NB4 (cell line): ENCODE measurements around the gene BATF3.

Source experiments
- MYC ChIP-seq: IDR thresholded peaks from 2 replicates; pipeline ENCODE4 v1.6.1; 2011; ENCODE audit warnings: low read depth, low read length
- POLR2A ChIP-seq: IDR thresholded peaks from 2 replicates; pipeline ENCODE4 v1.6.1; 2011; ENCODE audit warnings: mild to moderate bottlenecking; ENCODE audit not compliant: insufficient read length; ENCODE audit errors: extremely low read depth
- TF ChIP-seq, protein P1 (sequence below): IDR thresholded peaks from one replicate; pipeline ENCODE4 v1.5.1; 2012; ENCODE audit warnings: low read depth, low read length

DNA sequence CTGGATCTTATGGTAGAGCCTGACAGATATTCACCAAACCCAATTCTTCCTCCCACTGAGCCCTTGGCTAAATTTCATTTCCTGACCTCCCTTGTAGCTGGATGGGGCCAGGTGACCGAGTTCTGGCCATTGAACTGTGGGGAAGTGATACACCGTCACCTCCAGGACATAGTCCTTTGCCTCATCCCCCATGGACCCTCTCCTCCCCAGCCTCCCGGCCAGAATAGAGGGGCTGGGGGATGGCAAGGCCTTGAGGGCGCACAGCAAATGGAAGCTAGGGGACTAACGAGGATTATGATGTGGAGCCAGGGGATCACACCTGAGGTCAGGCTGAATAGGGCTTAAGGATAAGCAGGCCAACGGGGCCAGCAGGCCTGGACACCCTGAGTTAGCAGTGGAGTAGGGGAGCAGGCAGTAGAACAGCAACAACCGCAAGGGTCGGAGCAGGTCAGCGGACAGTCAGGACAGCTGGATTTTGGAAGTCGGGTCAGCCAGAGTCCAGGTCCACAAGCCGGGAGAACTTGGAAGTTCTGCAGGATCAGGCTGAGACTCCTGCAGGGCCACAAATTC, 15.0 kb downstream of the BATF3 start:
- TF ChIP-seq MYC (no peak), POLR2A (no peak)
- TF ChIP-seq, protein P1, sequence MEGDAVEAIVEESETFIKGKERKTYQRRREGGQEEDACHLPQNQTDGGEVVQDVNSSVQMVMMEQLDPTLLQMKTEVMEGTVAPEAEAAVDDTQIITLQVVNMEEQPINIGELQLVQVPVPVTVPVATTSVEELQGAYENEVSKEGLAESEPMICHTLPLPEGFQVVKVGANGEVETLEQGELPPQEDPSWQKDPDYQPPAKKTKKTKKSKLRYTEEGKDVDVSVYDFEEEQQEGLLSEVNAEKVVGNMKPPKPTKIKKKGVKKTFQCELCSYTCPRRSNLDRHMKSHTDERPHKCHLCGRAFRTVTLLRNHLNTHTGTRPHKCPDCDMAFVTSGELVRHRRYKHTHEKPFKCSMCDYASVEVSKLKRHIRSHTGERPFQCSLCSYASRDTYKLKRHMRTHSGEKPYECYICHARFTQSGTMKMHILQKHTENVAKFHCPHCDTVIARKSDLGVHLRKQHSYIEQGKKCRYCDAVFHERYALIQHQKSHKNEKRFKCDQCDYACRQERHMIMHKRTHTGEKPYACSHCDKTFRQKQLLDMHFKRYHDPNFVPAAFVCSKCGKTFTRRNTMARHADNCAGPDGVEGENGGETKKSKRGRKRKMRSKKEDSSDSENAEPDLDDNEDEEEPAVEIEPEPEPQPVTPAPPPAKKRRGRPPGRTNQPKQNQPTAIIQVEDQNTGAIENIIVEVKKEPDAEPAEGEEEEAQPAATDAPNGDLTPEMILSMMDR, result no peak
